RPMI8226 (cell line): ENCODE results near the gene STKLD1.

Experiments used
- DNase-seq: peaks from one replicate; pipeline ENCODE4 v3.0.0-alpha.2; 2015

The STKLD1 gene

DNA sequence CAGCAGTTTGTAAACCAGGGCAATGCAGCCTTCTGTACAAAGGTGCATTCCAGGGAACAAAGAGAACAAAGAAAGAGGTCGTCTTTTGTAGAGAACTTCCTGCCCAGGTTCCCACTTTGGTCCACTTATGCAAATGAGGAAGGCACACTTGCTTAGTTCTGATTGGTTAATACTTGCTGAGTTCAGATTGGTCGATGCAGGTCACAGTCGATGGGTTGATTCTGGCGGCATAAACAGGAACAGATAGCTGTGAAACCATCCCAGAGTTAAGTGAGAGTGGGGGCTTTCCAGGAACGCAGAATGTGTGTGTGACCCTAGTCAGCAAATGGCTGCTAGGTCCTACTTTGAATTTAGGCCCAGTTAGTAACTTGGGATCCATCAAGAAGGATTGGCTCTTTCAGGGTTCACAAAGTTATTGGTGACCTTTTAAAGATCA, 44.2 kb downstream of the STKLD1 start:
- peak; percentile 57 for DNase-seq

DNA sequence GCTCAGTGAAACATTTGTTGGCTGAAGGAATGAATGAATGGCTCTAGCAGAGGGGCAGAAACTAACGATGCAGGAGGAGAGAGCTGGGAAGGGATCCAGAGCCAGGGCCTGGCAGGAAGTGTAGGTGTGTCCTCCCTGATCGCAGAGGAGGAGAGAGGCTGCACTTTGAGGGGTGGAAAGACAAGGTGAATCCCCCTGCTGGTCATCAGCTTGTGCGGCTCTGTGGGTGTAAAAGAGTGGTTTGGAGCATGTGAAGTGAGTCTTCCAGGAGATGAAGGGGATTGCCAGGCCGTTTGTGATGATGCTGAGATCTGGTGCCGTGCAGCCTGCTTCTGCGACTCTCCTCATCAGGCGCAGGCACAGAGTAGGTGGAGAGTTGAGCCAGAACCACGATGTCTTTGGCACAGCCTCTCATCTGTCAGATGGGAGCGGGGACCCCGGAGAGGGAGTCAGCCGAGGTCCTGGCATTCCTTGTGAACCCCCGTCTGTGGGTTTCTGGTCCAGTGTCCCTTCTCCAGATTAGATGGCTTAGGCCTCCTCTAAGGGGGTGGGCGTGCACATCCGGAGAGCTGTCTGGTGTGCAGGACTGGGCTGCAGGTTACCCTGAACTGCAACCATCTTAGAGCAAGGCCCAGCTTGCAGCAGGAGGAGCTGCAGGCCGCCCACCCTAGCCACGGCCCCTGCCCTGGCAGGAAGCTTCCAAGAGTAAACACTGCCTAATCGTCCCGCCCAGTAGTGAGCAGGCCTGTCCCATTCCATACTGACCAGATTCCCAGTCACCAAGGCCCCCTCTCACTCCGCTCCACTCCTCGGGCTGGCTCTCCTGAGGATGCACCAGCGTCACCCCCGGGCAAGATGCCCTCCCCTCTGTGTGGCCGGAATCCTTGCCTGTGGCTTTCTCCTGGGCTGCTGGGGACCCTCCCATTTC, 45.7 kb downstream of the STKLD1 start, which contains the start of gene ADAMTS13:
TSS of gene ADAMTS13 (plus strand) at position 753 of the 928 bp plus-strand sequence. CDS start at position 830, 77 bp downstream.
- DNase-seq, result peak; percentile 49

DNA sequence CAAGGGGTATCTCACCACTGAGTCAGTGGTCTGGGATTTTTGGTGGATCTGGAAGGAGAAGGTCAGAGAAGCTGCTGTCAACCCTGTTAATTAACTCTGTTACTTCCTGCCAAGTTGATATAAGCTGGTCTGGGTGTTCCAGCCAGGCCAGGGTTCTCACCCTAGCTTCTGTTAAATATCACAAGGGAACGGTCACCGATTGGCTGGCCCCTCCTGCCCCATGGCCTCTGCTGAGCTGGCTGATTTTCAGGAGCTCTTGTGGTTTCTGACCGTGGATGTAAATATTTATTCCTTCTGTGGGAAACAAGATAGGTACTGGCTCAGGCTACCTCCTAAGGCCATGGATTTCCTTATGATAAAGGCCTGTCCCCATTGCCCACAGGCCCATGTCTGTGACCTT, 47.0 kb downstream of the STKLD1 start:
- peak; percentile 35 for DNase-seq

GRCh38 chr9:133424187-133424586, 48.0 kb downstream of the STKLD1 start:
- DNase-seq, result no peak

- DNase-seq, result no peak
Observed at GRCh38 chr9:133425049-133425632, 49.0 kb downstream of the STKLD1 start.

- DNase-seq, result peak; percentile 70
Observed at GRCh38 chr9:133426011-133426410, 49.8 kb downstream of the STKLD1 start.

- no peak for DNase-seq
Observed at GRCh38 chr9:133427658-133428348, 51.6 kb downstream of the STKLD1 start.

DNA sequence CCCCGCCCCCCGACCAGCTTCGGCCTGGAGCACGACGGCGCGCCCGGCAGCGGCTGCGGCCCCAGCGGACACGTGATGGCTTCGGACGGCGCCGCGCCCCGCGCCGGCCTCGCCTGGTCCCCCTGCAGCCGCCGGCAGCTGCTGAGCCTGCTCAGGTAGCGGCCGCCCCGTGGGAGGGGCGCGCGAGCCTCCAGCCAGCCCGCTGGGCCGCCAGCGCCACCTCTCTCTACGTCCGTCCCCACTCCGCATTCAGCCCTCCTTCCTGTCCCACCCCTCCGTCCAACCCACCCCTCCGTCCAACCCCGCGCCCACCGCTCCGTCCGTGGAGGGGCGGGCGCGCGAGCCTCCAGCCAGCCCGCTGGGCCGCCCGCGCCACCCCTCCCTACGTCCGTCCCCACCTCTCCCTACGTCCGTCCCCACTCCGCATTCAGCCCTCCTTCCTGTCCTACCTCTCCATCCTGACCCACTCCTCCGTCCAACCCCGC, 52.5 kb downstream of the STKLD1 start:
- peak; percentile 77 for DNase-seq

GRCh38 chr9:133429214-133429613, 53.0 kb downstream of the STKLD1 start:
- no peak for DNase-seq

DNA sequence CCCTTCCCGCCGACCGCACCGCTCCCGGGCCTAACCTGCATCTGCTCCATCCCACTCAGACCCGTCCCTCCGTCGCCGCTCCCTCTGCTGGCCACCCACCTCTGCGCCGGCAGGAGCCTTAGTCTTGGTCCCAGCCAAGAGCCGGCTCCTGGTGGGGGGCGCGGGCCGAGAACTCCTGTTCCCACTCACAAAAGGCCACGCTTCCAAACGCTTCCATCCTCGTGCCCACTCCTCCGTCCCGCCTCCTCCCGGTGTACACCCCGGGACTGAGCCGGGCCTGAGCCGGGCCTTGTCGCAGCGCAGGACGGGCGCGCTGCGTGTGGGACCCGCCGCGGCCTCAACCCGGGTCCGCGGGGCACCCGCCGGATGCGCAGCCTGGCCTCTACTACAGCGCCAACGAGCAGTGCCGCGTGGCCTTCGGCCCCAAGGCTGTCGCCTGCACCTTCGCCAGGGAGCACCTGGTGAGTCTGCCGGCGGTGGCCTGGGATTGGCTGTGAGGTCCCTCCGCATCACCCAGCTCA, 53.5 kb downstream of the STKLD1 start:
- DNase-seq, result peak; percentile 56

- no peak for DNase-seq
Observed at GRCh38 chr9:133430244-133430643, 54.1 kb downstream of the STKLD1 start.

DNA sequence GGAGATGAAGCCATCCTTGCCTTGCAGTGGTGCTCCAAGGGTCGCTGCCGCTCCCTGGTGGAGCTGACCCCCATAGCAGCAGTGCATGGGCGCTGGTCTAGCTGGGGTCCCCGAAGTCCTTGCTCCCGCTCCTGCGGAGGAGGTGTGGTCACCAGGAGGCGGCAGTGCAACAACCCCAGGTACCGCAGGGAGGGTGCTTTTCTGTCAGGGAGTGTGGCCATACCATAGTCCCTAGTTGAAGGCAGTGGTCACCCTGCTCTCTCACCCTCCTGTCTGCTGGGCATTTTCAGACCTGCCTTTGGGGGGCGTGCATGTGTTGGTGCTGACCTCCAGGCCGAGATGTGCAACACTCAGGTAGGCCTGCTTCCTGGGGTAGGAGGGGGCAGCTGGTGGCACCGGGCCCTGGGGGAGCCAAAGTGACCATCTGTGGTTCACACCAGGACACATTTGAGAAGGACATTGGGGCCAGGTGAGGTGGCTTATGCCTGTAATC, 57.2 kb downstream of the STKLD1 start:
- DNase-seq, result no peak

DNA sequence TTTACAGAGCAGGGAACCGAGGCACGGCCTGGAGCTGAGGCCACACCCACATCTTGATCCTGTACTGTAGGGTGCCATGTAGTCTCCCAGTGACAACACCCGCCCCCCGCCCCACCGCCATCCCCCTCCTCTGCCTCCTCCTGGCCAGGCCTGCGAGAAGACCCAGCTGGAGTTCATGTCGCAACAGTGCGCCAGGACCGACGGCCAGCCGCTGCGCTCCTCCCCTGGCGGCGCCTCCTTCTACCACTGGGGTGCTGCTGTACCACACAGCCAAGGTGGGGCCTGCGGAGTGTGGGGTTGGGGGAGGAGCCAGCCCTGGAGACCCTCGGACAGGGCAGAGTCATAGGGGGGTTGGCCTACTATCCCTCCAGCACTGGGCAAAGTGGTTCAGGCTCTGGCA, 60.5 kb downstream of the STKLD1 start:
- DNase-seq, result no peak

DNA sequence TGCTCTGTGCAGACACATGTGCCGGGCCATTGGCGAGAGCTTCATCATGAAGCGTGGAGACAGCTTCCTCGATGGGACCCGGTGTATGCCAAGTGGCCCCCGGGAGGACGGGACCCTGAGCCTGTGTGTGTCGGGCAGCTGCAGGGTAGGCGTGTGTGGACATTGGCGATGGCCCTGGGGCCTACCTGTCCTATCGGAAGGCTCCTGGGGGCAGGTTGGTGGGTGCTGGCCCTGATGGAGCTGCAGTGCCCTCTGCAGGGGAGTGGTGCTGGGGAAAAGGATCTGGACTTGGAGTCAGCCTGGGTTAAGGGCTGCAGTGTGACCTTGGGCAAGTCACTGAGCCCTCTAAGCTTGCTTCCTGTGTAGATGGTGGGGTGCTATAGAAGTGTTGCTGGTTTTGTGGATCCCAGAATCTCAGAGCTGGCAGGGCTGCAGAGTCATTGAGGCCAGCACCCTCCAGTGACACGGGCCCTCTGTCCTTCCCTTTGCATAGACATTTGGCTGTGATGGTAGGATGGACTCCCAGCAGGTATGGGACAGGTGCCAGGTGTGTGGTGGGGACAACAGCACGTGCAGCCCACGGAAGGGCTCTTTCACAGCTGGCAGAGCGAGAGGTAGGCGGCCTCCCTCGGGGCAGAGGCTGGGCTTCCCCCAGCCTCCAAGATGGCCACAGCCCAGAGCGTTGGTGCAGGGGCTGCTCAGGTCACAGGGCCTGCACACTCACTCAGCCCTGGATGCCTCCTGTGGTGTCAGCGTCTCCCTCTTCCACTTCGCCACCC, 61.8 kb downstream of the STKLD1 start:
- peak; percentile 53 for DNase-seq

- DNase-seq, result no peak
Observed at GRCh38 chr9:133439337-133439736, 63.2 kb downstream of the STKLD1 start.

DNA sequence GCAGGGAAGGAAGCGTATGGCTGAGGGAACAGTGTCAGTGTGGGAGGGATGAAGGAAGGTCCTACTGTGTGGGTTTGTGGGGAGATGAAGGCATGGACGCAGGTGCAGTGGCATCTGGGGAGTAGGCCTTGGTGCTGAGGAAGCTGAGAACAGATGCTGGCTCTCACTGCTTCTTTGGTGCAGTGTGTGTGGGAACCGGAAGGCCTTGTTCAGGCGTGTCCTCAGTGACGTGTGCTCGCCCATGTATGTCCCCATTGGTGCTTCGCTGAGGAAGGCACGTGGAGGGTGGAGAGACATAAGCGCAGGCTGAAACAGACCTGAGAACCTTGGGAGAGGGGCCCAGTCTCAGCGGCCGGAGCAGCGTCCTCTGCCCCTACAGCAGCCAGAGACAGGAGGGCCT, 64.7 kb downstream of the STKLD1 start:
- no peak for DNase-seq

GRCh38 chr9:133441571-133441970, 65.4 kb downstream of the STKLD1 start:
- DNase-seq, result no peak

- no peak for DNase-seq
Observed at GRCh38 chr9:133443248-133443647, 67.1 kb downstream of the STKLD1 start.

DNA sequence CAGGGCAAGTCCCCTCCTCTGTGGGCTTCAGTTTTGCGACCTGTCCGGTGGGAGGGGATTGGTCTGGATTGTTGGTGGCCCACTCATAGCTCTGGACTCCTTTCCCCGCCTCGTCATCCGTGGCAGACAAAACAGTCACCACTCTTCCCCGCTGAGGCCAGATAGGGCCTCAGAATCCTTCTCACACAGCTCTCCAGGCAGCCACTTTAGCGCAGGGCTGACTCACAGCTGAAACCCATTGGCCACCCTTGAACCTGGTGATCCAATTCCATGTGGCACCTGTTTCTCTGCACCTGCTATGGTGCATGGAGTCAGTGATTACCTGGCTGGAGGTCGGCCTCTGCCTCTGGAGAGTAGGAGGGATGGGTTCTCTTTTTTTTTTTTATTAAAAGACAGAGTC, 67.8 kb downstream of the STKLD1 start:
- no peak for DNase-seq

DNA sequence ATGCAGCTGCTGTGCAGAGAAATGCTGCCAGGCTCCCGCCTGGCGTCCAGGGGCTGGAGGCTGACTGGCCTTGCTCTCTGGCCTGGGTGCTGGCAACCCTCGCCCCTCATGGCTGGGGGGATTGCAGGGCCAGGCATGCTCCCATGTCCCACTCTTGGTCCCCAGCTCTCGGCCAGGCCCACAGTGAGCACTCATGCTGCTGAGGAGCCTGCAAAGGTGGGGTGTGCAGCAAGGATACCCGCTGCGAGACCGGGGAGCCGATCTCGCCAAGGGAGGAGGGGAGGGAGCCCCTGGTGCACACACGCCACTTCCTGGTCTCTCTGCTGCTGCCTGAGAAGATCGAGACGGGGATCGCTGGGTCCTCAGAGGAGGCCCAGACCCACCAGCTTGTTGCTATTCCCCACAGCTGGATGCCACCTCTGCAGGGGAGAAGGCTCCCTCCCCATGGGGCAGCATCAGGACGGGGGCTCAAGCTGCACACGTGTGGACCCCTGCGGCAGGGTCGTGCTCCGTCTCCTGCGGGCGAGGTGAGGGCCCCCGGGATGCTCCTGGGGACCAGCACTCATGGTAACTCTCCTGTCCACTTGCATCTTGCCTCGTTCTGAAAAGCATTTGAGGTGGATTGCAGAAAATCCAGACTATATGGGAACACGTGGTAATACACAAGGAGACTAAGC, 69.3 kb downstream of the STKLD1 start:
- DNase-seq, result no peak

GRCh38 chr9:133448487-133448972, 72.4 kb downstream of the STKLD1 start:
- no peak for DNase-seq
